ENCODE results near the gene ERBIN. TPM values are rescaled to one million over a fixed set of nuclear protein-coding genes. Genes with fewer than 3 reads are reported as not detected.

Gene ERBIN
- total and polyA plus RNA-seq, 9 of the 15 experiments (the other 6 are each of a cell fraction or from before 2014, with no cell fraction given), result 11.9 to 72.8 (median 41.7) TPM

DNA sequence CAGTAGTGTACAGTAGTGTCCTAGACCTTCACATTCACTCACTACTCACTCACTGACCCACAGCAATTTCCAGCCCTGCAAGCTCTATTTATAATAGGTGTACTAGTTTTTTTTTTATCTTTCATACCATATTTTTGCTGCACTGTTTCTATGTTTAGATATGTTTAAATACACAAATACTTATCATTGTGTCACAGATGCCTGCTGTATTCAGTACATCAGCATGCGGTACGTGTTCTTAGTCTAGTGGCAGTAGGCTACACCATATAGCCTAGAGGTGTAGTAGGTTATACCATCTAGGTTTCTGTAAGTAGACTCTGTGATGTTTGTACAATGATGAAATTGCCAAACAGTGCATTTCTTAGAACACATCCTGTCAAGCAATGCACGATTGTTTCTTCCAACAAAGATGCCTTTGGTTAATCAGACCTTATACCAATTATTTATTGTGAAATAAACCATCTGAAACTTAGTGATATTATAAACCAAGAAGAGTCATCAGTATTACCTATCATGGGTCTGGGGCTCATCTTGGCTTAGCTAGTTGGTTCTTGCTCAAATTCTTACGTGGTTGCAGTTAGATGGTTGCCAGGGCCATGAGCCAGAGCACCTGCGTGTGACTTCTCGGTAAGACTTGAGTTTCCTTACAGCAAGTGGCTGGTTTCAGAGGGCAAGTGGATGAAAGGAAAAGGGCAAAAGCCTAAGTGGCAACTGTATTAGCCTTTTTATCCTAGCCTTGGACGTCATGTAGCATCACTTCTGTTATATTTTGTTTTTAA is 41.1 kb downstream of the ERBIN start (continued):
- TF ChIP-seq, protein P1, sequence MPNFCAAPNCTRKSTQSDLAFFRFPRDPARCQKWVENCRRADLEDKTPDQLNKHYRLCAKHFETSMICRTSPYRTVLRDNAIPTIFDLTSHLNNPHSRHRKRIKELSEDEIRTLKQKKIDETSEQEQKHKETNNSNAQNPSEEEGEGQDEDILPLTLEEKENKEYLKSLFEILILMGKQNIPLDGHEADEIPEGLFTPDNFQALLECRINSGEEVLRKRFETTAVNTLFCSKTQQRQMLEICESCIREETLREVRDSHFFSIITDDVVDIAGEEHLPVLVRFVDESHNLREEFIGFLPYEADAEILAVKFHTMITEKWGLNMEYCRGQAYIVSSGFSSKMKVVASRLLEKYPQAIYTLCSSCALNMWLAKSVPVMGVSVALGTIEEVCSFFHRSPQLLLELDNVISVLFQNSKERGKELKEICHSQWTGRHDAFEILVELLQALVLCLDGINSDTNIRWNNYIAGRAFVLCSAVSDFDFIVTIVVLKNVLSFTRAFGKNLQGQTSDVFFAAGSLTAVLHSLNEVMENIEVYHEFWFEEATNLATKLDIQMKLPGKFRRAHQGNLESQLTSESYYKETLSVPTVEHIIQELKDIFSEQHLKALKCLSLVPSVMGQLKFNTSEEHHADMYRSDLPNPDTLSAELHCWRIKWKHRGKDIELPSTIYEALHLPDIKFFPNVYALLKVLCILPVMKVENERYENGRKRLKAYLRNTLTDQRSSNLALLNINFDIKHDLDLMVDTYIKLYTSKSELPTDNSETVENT (CRISPR knock-in tag; IDR thresholded peaks at IDR 0.05), result no peak
- TF ChIP-seq ZNF263 (CRISPR knock-in tag; IDR thresholded peaks at IDR 0.05; ENCODE audit: borderline replicate concordance), result no peak
- TF ChIP-seq TRIM28 (IDR thresholded peaks at IDR 0.05), result no peak
- TF ChIP-seq ZNF778 (CRISPR knock-in tag; IDR thresholded peaks at IDR 0.05), result no peak
- TF ChIP-seq SMAD3 (CRISPR knock-in tag; conservative IDR thresholded peaks at IDR 0.05), result no peak
- no peak for TF ChIP-seq HMGN3 (IDR thresholded peaks at IDR 0.05; ENCODE audit: borderline replicate concordance, extremely low read depth, insufficient read length, low read depth, low read length)
- TF ChIP-seq, protein P2, sequence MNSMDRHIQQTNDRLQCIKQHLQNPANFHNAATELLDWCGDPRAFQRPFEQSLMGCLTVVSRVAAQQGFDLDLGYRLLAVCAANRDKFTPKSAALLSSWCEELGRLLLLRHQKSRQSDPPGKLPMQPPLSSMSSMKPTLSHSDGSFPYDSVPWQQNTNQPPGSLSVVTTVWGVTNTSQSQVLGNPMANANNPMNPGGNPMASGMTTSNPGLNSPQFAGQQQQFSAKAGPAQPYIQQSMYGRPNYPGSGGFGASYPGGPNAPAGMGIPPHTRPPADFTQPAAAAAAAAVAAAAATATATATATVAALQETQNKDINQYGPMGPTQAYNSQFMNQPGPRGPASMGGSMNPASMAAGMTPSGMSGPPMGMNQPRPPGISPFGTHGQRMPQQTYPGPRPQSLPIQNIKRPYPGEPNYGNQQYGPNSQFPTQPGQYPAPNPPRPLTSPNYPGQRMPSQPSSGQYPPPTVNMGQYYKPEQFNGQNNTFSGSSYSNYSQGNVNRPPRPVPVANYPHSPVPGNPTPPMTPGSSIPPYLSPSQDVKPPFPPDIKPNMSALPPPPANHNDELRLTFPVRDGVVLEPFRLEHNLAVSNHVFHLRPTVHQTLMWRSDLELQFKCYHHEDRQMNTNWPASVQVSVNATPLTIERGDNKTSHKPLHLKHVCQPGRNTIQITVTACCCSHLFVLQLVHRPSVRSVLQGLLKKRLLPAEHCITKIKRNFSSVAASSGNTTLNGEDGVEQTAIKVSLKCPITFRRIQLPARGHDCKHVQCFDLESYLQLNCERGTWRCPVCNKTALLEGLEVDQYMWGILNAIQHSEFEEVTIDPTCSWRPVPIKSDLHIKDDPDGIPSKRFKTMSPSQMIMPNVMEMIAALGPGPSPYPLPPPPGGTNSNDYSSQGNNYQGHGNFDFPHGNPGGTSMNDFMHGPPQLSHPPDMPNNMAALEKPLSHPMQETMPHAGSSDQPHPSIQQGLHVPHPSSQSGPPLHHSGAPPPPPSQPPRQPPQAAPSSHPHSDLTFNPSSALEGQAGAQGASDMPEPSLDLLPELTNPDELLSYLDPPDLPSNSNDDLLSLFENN (IDR thresholded peaks at IDR 0.05; ENCODE audit: low read depth in 2 of 2, low read length in 2 of 2), result peak in 1 of 2 experiments; percentile 64; a peak in 1 of 4 replicates
- peak; percentile 53; the same call in 1 of the 2 replicates for TF ChIP-seq ZKSCAN8 (CRISPR knock-in tag; IDR thresholded peaks at IDR 0.05)
- no peak for TF ChIP-seq ZNF76 (CRISPR knock-in tag; IDR thresholded peaks at IDR 0.05; ENCODE audit: borderline replicate concordance)

Measured in K562 (cell line).